ENCODE data around the gene FAHD1.

DNA sequence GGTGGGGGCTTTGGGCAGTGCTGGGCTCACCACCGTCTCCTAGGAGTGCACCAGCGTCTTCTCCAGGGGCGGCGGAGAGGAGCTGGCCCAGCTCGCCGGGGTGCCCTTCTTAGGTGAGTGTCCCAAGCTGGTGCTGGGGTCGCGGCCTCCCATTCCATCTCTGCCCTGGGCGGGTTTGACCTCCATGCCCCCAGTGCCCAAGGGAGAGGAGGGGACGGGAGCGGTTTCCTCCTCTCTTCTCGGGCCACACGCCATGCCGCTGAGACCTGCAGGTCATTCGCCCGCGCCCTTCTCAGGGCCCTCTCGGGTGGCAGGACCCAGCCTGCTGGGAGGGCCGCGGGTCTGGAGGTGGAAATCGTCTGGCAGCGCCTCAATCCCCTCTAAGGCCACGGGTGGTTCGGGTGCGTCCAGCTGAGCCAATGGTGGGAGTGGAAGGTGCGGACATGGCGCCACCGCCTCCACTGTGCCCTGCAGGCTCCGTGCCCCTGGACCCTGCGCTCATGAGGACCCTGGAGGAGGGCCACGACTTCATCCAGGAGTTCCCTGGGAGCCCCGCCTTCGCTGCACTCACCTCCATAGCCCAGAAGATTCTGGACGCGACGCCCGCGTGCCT is 38.8 kb upstream of the FAHD1 start:
- TF ChIP-seq CTCF (IDR thresholded peaks at IDR 0.05; ENCODE audit: low read depth, low read length, poor library complexity, severe bottlenecking): no peak
- TF ChIP-seq EZH2phosphoT487 (IDR thresholded peaks at IDR 0.05; ENCODE audit: borderline replicate concordance, low read length): no peak
